GM21825 (cell line): ENCODE results near the gene RHBDF1.

Experiments used
- ATAC-seq: cut with Tn5 transposase; IDR thresholded peaks from one replicate; pipeline ENCODE4 v1.9.1; 2021; ENCODE audit warnings: mild to moderate bottlenecking, moderate library complexity; ENCODE audit not compliant: unreplicated experiment

RHBDF1 gene

GRCh38 chr16:96935-97381 lies 24.5 kb upstream of the RHBDF1 start:
- ATAC-seq, result no peak

GRCh38 chr16:94918-95265 lies 22.5 kb upstream of the RHBDF1 start:
- no peak for ATAC-seq

GRCh38 chr16:92431-93339 lies 20.3 kb upstream of the RHBDF1 start:
- ATAC-seq, result no peak

GRCh38 chr16:91484-91883 lies 19.1 kb upstream of the RHBDF1 start:
- ATAC-seq, result no peak

GRCh38 chr16:89391-90302 lies 17.2 kb upstream of the RHBDF1 start:
- no peak for ATAC-seq

GRCh38 chr16:88613-89012 lies 16.2 kb upstream of the RHBDF1 start:
- ATAC-seq, result no peak

GRCh38 chr16:86483-86952 lies 14.1 kb upstream of the RHBDF1 start:
- ATAC-seq, result no peak

- ATAC-seq, result no peak
These were observed 13.4 kb upstream of the RHBDF1 start for GRCh38 chr16:85865-86264.

GRCh38 chr16:85407-85782 lies 13.0 kb upstream of the RHBDF1 start:
- ATAC-seq, result no peak

- ATAC-seq, result peak; percentile 68
These were observed 12.4 kb upstream of the RHBDF1 start for GRCh38 chr16:84718-85406.

- ATAC-seq, result no peak
These were observed 11.6 kb upstream of the RHBDF1 start for GRCh38 chr16:83781-84615.

GRCh38 chr16:83060-83603 lies 10.7 kb upstream of the RHBDF1 start:
- no peak for ATAC-seq

- no peak for ATAC-seq
These were observed 7.0 kb upstream of the RHBDF1 start for GRCh38 chr16:79151-80054.

GRCh38 chr16:78444-79150 lies 6.2 kb upstream of the RHBDF1 start:
- peak; percentile 4 for ATAC-seq

- peak; percentile 71 for ATAC-seq
These were observed 5.5 kb upstream of the RHBDF1 start, which contains the start of gene MPG for GRCh38 chr16:77807-78443. Gene MPG (plus strand): TSS chr16:78225. CDS start chr16:78310, 85 bp downstream.

GRCh38 chr16:77273-77806 lies 4.9 kb upstream of the RHBDF1 start:
- ATAC-seq, result peak; percentile 13

GRCh38 chr16:76535-77272 lies 4.3 kb upstream of the RHBDF1 start:
- ATAC-seq, result no peak
